ENCODE measurements around the gene FAM168A. TPM values are rescaled to one million over a fixed set of nuclear protein-coding genes. Genes with fewer than 3 reads are reported as not detected.
"Not testable (repeated sequence)": the region's sequence is repeated elsewhere in the genome, so short reads cannot be mapped to it uniquely, and the experiment has no call there.

The FAM168A gene
- total RNA-seq, 1 experiment from 2014 or later, result 5.0 TPM

DNA sequence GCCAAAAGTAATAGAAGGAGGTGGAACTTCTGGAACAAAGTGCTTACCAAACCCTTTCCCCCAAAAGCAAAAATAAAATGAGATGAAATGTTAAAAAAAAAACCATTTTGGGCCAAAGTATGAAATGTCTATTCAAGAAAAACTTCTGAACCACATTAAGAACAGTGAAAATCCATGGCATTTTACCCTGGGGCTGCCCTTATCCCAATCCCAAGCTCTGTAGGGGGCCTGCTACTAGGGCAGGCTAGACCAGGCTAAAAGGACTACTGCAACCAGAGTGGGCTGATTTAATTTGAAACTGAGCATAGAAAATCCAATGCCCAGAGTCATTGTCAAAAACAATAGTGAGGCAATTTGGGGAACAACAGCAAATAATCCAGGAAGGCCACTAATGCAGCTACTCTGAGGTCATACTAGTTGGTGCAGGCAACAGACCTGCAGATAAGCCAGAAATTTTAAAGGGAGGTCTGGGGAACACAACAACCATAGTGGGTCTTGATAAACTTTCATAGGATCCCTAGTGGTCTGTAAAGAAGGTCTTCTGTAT lies 122.3 kb downstream of the FAM168A start:
- no peak for DNase-seq (ENCODE audit: extremely low read depth, low read depth)

DNA sequence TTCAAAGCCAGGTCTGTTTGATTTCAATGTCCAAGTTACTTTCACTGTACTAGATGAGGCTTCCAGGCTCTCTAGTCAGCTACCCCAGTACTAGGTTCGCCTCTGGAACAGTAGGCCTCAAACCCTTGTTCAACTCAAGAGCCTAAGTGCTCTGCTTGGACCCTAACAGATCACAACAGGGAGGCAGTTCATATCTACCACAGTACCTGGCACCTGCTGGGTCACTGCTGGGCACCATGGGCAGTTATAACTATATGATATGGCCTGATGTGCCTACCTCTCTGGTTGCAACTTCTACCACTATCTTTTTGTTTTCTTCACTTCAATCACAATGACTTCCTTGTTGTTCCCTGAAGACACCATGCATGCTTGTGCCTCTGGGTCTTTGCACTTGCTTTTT lies 124.7 kb downstream of the FAM168A start:
- no peak for DNase-seq (ENCODE audit: extremely low read depth, low read depth)

DNA sequence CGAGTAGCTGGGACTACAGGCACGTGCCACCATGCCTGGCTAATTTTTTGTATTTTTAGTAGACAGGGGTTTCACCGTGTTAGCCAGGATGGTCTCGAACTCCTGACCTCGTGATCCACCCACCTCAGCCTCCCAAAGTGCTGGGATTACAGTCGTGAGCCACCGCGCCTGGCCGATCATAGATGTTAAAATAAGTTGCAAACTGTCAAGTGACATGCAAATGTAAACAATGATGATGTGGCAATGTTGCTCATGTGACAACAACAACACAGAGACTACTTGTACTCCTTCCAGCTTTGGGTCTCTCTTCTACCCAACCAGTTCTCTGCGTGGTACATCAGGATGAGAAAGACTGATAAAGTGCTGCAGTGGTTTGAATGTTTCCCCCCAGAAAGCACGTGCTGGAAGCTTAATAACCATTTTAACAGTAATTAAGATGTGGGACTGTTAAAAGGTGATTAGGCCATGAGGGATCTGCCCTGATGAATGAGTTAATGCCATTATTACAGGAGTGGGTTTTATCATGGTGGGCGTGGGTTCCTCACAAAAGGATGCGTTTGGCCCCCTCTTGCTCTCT lies 127.8 kb downstream of the FAM168A start:
- DNase-seq (ENCODE audit: extremely low read depth, low read depth), result not testable (repeated sequence)

DNA sequence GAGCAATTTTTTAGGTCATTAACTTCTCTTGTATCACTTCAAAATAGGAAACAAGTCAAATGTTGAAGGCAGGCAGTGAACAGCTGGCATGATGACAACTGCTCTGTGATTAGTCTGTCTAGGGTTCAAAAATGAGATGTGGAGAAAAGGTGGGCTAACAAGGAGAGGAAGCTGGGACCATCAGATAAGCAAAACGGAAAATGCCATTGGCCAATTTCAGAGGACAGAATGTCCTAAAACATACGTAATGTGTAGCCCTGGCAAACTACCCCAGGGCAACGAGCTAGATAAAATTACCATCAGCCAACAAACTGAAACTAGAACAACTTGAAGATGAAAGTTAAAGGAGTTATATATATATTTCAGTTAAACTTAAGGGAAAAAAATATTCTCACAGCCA lies 128.5 kb downstream of the FAM168A start:
- DNase-seq (ENCODE audit: extremely low read depth, low read depth), result no peak

DNA sequence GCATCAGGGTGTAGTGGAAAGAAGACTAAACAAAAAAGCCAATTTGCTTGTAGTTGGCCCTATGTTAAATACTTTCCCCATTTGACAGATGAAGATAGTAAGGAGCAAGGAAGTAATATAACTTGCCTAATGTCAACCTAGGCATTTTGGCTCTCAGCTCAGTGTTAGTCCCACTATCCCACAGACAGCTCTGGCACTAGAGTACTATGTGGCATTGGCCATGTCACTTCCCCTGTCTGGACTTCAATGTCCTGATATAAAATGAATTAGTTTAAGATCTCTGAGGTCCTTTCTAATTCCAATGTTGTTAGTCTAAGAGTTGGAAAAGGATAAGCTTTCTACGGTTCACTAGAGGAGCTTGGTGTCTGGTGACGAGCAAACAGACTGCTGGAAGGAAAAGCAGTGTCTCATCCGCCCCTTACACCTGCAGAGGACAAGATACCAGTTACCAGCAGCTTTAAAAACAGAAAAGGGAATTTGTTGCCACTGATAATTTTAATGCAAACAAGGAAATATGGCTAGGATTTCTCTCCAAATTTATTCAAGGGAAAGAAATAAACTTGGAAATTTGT lies 129.2 kb downstream of the FAM168A start:
- DNase-seq (ENCODE audit: extremely low read depth, low read depth), result no peak

DNA sequence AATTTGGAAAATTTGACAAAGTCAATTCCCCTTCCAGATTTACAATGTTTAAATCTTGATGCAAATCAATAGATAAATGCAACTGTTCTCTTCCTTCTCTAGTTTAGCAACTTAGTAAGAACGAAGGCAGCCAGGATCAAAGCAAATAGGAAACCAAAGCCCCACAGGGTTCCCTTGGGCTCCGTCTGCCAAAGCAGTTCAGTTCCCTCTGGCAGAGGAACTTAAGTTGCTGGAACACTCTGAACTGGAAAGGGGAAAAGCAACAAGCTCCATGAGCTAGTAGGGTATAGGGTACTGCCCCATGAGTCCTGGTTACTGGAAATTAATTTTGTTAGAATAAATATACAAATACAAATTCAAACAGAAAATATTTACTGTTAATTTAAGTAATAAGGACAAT lies 130.4 kb downstream of the FAM168A start:
- DNase-seq (ENCODE audit: extremely low read depth, low read depth), result no peak

DNA sequence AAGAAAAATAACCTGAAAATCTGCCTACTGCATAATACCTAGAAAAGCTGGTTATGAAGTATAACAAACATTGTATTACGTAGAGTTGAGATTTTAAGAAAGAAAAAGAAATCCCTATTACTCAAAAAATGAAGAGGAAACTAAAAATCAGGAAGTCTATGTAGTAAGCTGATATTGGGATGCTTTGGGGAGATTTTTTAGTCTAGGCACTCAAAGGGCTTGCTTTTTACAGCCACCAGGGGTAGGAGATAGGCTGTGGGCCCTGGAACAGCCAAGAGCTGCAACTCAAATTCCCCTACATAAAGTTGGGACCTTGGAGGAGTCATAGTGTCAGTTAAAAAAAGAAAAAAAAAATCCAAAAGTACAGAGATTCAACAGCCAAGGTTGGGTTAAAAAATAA lies 131.3 kb downstream of the FAM168A start:
- DNase-seq (ENCODE audit: extremely low read depth, low read depth), result no peak

DNA sequence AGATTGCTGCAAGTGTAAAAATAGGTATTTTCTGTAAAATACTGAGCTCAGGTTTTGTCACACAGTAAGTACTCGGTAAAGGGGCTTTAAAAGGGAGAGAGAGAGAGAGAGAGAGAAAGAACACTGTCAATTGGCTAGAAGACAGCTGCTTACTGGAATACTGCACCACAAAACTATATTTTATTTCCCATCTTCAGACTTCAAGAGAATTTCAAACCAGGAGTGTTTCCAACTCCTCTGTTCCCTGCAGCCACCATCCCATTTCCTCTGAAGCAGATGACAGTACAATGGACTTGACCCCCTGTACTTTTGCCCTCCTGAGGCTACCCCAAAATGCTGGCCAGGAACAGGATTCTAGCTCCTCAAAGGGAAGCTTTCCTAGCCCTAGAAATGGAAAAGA lies 132.0 kb downstream of the FAM168A start:
- DNase-seq (ENCODE audit: extremely low read depth, low read depth), result no peak

DNA sequence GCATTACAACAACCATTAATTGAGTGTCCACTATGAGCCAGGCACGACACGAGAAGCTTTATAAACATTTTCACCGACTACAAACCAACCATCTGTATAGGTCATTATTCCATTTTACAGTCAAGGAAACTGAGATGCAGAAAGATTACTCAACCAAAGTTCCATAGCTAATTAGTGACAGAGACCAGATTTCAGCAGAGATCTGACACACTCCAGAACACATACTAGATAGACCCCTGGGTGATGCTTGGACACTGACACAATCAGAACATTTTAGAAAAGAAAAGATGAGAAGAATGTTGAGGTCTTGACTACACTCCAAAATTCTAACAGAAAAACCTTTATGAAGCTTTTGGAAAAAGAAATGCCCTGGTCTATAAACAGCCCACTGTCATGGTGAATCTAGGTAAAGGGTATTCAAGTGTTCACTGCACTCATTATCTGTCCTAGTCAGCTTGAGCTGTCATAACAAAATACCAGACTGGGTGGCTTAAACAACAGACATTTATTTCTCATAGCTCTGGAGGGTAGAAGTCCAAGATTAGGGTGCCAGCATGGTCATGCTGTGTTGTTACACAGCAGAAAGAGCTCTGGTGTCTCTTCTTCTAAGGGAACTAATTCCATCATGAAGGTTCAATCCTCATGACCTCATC lies 132.8 kb downstream of the FAM168A start:
- no peak for DNase-seq (ENCODE audit: extremely low read depth, low read depth)

DNA sequence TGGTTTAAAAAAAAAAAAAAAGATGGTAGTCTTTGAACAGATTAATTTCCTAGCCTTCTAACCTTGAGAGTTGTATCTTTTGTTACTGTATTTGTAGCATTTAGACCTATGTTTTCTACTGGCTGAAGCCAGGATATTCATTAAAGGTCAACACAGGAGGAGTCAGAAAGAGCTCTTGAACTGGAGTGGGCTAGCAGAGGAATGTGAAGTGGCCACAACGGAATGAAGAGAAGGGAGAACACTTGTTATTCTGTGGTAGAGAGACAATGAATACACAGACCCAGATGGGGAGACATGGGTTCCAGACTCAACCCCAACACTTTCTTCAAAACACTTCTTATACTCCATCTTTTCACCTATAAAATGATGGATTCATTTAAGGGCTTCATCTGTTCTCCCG lies 133.6 kb downstream of the FAM168A start:
- DNase-seq (ENCODE audit: extremely low read depth, low read depth), result no peak

DNA sequence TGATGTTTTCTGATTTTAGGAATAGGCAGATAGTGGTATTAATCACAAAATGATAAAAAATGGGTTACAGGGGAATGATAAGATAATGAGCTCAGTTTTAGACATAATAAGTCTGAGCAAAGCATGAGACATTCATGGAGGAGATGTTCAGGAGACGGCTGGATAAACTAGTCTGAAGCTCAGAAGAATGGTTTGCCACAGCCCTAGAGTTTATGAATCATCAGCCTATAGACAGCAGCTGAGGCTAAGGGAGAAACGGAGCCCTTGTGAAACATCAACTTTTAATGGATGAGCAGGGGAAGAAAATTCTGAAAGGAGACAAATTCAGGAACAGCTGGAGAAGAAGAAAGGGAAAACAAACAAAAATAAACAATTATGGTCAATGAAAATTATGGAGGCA lies 134.6 kb downstream of the FAM168A start:
- DNase-seq (ENCODE audit: extremely low read depth, low read depth), result no peak

DNA sequence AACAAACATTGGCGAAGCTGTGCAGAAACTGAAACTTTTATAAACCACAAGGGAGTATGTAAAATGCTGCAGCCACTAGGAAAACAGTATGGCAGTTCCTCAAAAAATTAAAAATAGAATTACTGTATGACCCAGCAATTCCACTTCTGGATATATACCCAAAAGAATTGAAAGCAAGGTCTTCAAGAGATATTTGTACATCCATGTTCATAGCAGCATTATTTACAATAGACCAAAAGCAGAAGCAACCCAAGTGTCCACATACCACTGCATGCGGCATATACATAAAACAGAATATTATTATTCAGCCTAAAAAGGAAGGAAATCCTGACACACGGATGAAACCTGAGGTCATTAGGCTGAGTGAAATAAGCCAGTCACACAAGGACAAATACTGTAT lies 135.9 kb downstream of the FAM168A start:
- no peak for DNase-seq (ENCODE audit: extremely low read depth, low read depth)

DNA sequence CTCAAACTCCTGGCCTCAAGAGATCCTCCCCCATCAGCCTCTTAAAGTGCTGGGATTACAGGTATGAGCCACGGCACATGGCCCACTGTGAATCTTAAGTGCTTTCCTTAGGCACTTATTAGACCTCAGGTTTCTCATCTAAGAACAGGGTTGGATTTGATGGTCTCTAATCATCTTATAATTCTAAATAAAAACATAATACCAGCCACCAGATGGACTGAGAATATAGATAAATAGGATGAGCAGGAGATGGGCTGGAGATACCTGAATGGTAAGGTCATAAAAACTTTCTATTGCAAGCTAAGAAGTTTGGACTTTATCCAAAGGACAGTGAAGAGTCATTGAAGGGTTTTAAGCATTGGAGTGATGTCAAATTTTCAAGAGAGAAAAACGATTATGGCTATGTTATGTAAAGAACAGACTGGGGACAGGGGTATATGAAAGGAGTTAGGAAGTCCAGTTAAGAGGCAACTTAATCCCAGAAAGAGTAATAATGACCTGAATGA lies 136.5 kb downstream of the FAM168A start:
- no peak for DNase-seq (ENCODE audit: extremely low read depth, low read depth)

DNA sequence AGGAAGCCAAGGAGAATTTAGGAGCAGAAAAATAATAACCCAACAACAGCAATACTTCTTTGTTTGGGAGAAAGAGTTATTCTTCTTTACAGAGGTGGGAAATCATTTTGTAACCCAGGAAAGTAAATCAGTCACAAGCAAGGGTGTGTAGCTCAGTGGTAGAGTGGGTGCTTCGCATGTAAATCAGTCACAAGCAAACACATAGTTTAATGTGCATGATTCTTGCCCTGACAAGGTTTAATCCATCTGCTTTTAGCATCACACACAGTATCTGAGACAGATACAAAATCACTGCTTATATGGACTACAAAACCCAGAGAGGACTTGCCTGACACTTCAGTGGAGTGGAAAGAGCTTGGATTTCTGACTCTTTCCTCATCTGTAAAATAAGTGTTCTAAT lies 139.7 kb downstream of the FAM168A start:
- DNase-seq (ENCODE audit: extremely low read depth, low read depth), result no peak

DNA sequence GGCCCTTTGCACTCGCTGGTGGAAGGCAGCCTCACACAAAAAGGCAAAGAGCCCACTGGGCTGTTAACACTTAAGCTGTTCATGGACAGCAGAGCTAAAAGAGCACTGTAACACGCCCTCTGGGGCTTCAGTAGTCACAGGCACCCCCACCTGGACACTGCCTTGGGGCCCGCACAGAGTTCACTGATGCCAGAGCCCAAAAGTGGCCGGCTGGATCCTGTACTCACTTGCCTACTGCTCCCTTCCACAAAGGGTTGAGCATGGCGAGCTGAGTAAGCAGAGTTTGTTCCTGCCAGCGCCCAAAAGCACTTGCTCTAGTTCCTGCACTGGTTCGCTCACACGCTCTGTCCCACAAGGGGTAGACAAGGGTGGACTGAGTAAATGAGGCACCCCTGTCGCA lies 142.9 kb downstream of the FAM168A start:
- no peak for DNase-seq (ENCODE audit: extremely low read depth, low read depth)

DNA sequence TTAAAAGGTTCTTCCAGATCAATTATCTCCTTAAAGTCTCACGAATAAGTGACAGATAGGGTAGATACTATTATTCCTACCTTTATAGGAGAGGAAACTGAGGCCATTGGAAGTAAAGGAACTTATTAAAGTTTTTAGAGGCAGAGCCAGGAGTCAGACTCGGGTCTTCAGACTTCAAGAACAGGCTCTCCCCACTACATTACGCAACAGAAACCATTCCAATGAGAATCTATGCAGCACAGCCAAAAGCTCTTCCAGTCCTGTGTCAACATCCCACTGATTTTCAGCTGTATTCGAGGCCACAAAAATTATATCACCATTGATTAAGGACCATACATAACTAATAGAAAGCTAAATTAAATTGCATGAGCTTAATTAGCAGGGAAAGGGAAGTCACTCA lies 144.3 kb downstream of the FAM168A start:
- no peak for DNase-seq (ENCODE audit: extremely low read depth, low read depth)

DNA sequence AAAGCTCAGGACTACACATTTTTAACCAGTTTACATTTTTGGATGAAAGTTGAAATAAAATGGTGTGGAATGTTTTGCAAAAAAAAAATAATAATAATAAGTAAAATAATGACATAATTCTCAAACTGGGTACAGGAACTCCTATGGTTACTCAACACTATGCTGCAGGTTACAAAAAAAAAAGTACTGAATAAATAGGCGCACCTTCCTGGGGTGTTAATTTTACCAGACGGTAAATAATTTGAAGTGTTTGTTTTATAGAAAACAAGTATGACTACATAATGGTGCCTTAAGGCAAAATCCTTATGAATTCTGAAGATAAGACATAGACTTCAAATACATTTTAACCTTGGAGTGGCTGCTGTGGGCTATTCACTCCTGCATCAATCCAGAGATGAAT lies 145.2 kb downstream of the FAM168A start:
- no peak for DNase-seq (ENCODE audit: extremely low read depth, low read depth)

DNA sequence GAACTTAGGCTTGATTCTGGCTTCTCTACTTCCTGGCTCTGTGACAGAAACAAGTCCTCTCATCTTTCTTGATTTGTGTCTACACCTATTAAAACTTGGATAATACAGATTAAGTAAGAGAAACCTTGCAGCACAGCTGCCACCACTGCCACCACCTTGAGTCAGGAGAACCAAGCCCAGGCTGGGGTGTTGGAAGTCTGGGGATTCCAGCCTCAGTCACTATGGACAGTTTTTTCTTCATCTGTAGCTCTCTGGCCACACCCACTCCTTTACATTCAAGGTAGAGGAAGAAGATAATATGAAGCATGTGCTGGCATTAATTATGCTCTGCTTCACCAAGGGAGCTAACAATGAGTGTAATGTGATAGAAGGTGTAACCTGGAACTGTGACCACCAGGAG lies 146.0 kb downstream of the FAM168A start:
- DNase-seq (ENCODE audit: extremely low read depth, low read depth), result no peak

DNA sequence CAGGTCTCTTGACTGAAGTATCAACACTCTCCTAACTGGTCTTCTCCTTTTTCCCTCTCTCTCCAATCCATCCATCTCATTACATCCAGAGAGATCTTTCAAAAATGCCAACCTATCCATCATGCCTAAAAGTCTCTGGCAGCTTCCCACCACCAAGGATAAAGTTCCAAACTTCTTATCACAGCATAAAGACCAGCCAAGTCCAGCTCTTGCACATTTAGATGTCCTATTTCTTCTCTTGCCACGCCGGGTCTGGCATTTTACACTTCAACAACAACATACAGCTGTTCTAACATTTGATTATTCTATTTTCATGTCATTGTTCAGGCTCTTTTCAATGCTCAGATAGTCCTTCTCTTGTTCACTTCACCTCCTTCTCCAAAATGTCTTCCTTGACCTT lies 151.1 kb downstream of the FAM168A start:
- DNase-seq (ENCODE audit: extremely low read depth, low read depth), result no peak

DNA sequence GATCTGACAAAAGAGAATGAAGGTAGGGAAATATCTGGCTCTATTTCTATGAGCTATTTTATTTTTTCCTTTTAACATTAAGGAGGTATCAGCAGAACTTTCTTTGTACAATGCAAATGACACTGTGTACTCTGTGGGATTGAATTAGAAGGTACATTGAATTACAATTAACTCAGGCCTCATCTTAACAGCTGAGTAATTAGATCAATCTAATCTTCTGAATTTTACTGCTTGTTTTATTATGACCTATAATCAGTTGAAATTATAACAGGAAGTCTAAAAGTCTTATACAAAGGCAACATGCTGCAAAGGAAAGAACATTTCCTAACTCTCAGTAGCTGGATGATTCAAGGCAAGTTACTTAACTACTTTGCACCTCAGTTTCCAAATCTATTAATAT lies 151.9 kb downstream of the FAM168A start:
- no peak for DNase-seq (ENCODE audit: extremely low read depth, low read depth)

DNA sequence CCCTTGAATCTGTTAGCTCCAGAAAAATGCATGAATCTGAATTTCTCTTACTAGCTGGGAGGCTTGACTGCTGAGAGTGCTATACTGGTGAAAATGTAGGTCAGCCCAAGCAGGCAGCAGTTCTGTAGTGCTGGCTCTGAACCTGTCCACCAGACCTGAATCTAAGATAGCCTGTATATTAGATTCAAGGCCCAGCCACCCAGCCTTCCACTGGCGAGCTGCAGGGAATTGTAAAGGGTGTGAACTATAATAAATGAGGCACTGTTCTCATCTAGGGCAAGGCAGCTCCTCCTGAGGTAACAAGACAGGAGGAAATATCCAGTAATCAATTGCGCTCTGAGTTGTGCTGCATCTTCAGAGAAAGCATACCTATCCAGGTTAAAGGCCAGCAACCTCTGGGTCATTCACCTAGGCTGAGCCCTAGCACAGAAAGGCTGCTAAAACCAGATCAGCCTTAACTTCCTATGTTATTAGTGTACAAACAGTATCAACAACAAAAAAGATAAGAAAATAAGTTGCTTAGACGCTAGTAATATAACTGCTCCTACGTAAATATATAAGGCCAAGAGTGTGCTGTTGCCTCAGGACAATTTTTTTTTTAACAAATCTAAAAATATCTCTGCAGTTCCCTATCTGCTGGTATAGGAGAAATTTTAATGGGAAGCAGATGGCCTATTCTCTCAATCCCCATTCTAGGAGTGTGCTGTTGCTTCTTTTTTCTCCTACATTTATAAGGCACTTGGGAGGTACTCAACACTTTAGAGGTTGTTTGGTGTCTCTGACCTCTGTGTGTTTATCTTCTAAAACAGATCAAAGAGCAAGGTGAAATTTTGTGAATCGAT lies 158.7 kb downstream of the FAM168A start:
- DNase-seq (ENCODE audit: extremely low read depth, low read depth), result no peak

Data from NCI-H460 (cell line).